ENCODE results near the gene TMEM187.

GRCh38 chrX:153938226-153938786 is 34.2 kb upstream of the TMEM187 start:
- TF ChIP-seq, protein P1, sequence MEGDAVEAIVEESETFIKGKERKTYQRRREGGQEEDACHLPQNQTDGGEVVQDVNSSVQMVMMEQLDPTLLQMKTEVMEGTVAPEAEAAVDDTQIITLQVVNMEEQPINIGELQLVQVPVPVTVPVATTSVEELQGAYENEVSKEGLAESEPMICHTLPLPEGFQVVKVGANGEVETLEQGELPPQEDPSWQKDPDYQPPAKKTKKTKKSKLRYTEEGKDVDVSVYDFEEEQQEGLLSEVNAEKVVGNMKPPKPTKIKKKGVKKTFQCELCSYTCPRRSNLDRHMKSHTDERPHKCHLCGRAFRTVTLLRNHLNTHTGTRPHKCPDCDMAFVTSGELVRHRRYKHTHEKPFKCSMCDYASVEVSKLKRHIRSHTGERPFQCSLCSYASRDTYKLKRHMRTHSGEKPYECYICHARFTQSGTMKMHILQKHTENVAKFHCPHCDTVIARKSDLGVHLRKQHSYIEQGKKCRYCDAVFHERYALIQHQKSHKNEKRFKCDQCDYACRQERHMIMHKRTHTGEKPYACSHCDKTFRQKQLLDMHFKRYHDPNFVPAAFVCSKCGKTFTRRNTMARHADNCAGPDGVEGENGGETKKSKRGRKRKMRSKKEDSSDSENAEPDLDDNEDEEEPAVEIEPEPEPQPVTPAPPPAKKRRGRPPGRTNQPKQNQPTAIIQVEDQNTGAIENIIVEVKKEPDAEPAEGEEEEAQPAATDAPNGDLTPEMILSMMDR (IDR thresholded peaks at IDR 0.05) = no peak
- TF ChIP-seq EZH2 (IDR thresholded peaks at IDR 0.05) = no peak

All from neural progenitor cell (in vitro differentiated cells).